ENCODE measurements around the gene ULK4. TPM values are rescaled to one million over a fixed set of nuclear protein-coding genes. Genes with fewer than 3 reads are reported as not detected.

Gene ULK4
- total RNA-seq, 1 experiment from 2014 or later, result 4.2 TPM

DNA sequence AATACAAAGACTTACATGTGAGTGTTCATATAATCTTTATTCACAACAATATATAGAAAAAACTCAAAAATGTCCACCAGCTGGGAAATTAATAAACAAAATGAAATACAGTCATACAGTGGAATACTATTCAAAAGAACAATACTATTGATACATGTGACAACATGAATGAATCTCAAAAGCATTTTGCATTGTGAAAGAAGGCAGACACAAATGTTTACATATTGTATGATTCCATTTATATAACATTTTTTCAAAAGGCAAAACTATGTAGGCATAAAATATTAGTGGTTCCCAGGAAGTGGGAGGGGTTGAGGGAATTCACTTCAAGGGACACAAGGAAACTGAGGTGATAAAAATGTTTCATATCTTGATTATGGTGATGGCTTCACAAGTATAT lies 459.4 kb downstream of the ULK4 start:
- Mint-ChIP-seq H3K4me1 (ENCODE audit: low read depth, unreplicated experiment) (no peaks in the 10 kb centered on the region), H3K36me3 (ENCODE audit: insufficient read depth, unreplicated experiment) (no peaks in the 10 kb centered on the region), H3K27me3 (ENCODE audit: insufficient read depth, unreplicated experiment) (peaks cover 7% of the 10 kb centered on the region), H3K9me3 (ENCODE audit: unreplicated experiment) (no peaks in the 10 kb centered on the region), H3K27ac (ENCODE audit: unreplicated experiment) (no peak overlapping the region), H3K4me3 (ENCODE audit: unreplicated experiment) (no peak overlapping the region)
- no peaks in the 10 kb centered on the region for H3K27me3 ChIP-seq (replicated peaks; ENCODE audit: control insufficient read depth, insufficient read depth, low read length)
- no peaks in the 10 kb centered on the region for H3K4me1 ChIP-seq
- intact Hi-C loops (cut with micrococcal nuclease; ENCODE audit: unreplicated experiment), result no loop called here
- H3K4me3 ChIP-seq (ENCODE audit: low read depth, low read length), result no peak overlapping the region
- no TSS peak for BruUV-seq (replicated peaks)
- ChIA-PET CTCF (no interaction called here), POLR2A (no interaction called here)
- no peaks in the 10 kb centered on the region for H3K9me3 ChIP-seq
- DNase-seq, result no peak
- H3K36me3 ChIP-seq (ENCODE audit: control insufficient read depth, insufficient read depth, low read length), result no peaks in the 10 kb centered on the region
- TF ChIP-seq, protein P1, sequence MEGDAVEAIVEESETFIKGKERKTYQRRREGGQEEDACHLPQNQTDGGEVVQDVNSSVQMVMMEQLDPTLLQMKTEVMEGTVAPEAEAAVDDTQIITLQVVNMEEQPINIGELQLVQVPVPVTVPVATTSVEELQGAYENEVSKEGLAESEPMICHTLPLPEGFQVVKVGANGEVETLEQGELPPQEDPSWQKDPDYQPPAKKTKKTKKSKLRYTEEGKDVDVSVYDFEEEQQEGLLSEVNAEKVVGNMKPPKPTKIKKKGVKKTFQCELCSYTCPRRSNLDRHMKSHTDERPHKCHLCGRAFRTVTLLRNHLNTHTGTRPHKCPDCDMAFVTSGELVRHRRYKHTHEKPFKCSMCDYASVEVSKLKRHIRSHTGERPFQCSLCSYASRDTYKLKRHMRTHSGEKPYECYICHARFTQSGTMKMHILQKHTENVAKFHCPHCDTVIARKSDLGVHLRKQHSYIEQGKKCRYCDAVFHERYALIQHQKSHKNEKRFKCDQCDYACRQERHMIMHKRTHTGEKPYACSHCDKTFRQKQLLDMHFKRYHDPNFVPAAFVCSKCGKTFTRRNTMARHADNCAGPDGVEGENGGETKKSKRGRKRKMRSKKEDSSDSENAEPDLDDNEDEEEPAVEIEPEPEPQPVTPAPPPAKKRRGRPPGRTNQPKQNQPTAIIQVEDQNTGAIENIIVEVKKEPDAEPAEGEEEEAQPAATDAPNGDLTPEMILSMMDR (IDR thresholded peaks at IDR 0.05; ENCODE audit: insufficient read depth in 1 of 2, low read depth in 1 of 2, low read length in 1 of 2, severe bottlenecking in 1 of 2, unreplicated experiment in 1 of 2), result no peak

DNA sequence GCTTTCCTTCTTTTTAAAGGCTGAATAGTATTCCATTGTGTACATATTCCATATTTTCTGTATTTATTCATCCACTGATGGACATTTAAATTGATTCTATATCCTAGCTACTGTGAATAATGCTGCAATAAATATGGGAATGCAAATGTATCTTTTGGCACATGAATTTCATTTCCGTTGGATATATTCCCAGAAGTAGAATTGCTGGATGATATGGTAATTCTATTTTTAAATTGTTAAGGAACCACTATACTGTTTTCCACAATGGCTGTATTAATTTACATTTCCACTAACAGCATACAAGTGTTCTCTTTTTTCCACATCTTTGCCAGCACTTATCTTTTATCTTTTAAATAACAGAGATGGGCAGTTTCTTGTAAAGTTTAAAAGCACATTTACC lies 459.9 kb downstream of the ULK4 start:
- H3K9me3 Mint-ChIP-seq (ENCODE audit: unreplicated experiment), result no peaks in the 10 kb centered on the region
- no peak for DNase-seq
- Histone ChIP-seq H3K27me3 (replicated peaks; ENCODE audit: control insufficient read depth, insufficient read depth, low read length) (no peaks in the 10 kb centered on the region), H3K4me3 (ENCODE audit: low read depth, low read length) (no peak overlapping the region), H3K36me3 (ENCODE audit: control insufficient read depth, insufficient read depth, low read length) (no peaks in the 10 kb centered on the region), H3K9me3 (no peaks in the 10 kb centered on the region), H3K4me1 (no peaks in the 10 kb centered on the region)
- TF ChIP-seq, protein P1 (IDR thresholded peaks at IDR 0.05; ENCODE audit: insufficient read depth in 1 of 2, low read depth in 1 of 2, low read length in 1 of 2, severe bottlenecking in 1 of 2, unreplicated experiment in 1 of 2), result no peak
- H3K4me3 Mint-ChIP-seq (ENCODE audit: unreplicated experiment), result no peak overlapping the region
- ChIA-PET CTCF (no interaction called here), POLR2A (no interaction called here)
- no peaks in the 10 kb centered on the region for H3K36me3 Mint-ChIP-seq (ENCODE audit: insufficient read depth, unreplicated experiment)
- H3K27ac Mint-ChIP-seq (ENCODE audit: unreplicated experiment), result no peak overlapping the region
- BruUV-seq (replicated peaks), result no TSS peak
- H3K4me1 Mint-ChIP-seq (ENCODE audit: low read depth, unreplicated experiment), result no peaks in the 10 kb centered on the region
- intact Hi-C loops (cut with micrococcal nuclease; ENCODE audit: unreplicated experiment), result no loop called here
- peaks cover 7% of the 10 kb centered on the region for H3K27me3 Mint-ChIP-seq (ENCODE audit: insufficient read depth, unreplicated experiment)

DNA sequence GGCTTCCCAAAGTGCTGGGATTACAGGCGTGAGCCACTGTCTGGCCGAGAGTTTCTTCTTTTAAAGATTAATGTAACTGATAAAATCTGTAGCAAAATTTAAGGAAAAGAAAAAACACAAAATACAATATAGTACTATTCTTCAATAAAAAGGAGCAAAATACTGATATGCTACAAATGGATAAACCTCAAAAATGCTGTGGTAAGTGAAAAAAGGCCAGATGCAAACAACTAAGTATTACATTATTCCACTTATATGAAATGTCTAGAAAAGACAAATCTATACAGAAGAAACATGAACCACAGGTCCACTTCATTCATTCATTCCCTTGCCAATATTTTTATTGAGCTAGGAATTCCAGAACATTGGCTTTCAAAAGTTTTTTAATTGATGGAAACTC lies 463.1 kb downstream of the ULK4 start:
- no peaks in the 10 kb centered on the region for H3K9me3 Mint-ChIP-seq (ENCODE audit: unreplicated experiment)
- H3K4me1 ChIP-seq, result no peaks in the 10 kb centered on the region
- H3K4me3 Mint-ChIP-seq (ENCODE audit: unreplicated experiment), result no peak overlapping the region
- no peaks in the 10 kb centered on the region for H3K36me3 ChIP-seq (ENCODE audit: control insufficient read depth, insufficient read depth, low read length)
- ChIA-PET CTCF (no interaction called here), POLR2A (no interaction called here)
- H3K27me3 ChIP-seq (replicated peaks; ENCODE audit: control insufficient read depth, insufficient read depth, low read length), result no peaks in the 10 kb centered on the region
- TF ChIP-seq, protein P1 (IDR thresholded peaks at IDR 0.05; ENCODE audit: insufficient read depth in 1 of 2, low read depth in 1 of 2, low read length in 1 of 2, severe bottlenecking in 1 of 2, unreplicated experiment in 1 of 2), result no peak
- peaks cover 11% of the 10 kb centered on the region for H3K27me3 Mint-ChIP-seq (ENCODE audit: insufficient read depth, unreplicated experiment)
- BruUV-seq (replicated peaks), result no TSS peak
- H3K9me3 ChIP-seq, result no peaks in the 10 kb centered on the region
- H3K4me1 Mint-ChIP-seq (ENCODE audit: low read depth, unreplicated experiment), result no peaks in the 10 kb centered on the region
- no peak for DNase-seq
- intact Hi-C loops (cut with micrococcal nuclease; ENCODE audit: unreplicated experiment), result no loop called here
- no peak overlapping the region for H3K27ac Mint-ChIP-seq (ENCODE audit: unreplicated experiment)
- H3K36me3 Mint-ChIP-seq (ENCODE audit: insufficient read depth, unreplicated experiment), result no peaks in the 10 kb centered on the region
- no peak overlapping the region for H3K4me3 ChIP-seq (ENCODE audit: low read depth, low read length)
